Mammary microvascular endothelial cell (primary cell): ENCODE measurements around the gene SNRPN. TPM values are rescaled to one million over a fixed set of nuclear protein-coding genes. Genes with fewer than 3 reads are reported as not detected.

Experiments used
- total RNA-seq: library from RNA; depleted of rRNA; stranded (reverse); fragments of >200 nt; gene quantifications from 2 replicates; pipeline ENCODE4 v1.2.3, GENCODE V29; 2015

The SNRPN gene
- 49.3 and 50.2 TPM in 2 replicates for total RNA-seq

DNA sequence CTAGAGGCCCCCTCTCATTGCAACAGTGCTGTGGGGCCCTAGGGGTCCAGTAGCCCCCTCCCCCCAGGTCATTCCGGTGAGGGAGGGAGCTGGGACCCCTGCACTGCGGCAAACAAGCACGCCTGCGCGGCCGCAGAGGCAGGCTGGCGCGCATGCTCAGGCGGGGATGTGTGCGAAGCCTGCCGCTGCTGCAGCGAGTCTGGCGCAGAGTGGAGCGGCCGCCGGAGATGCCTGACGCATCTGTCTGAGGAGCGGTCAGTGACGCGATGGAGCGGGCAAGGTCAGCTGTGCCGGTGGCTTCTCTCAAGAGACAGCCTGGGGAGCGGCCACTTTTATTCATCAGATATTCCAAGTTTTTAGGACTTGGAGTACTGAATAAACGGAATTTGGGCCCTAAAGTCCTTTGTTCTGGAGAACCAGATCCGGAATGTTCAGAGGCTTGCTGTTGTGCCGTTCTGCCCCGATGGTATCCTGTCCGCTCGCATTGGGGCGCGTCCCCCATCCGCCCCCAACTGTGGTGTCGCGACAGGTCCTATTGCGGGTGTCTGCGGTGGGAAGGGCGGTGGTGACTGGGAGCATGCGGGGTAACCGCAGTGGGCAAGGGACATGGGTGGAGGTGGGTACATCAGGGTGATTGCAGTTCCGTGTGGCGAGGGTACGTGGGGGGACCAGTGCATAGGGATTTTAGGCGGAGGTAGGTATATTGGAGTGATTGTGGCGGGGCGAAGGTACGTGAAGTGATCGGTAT lies at the start of gene SNRPN, which contains the start of gene SNURF:
SNRPN (plus strand) TSS at position 205 of the 748 bp plus-strand sequence. CDS start 19,467 bp downstream, outside the sequence.
SNURF (plus strand) TSS at position 205 of the 748 bp plus-strand sequence; CDS start at position 267, 62 bp downstream.

Other genes with a start within 250 kb of the SNRPN start
- 0.30 and 8.0 TPM in 2 replicates for gene SNURF, start within 50 bp of the SNRPN start, total RNA-seq